K562 (cell line): ENCODE results near the gene SETD5. TPM values are rescaled to one million over a fixed set of nuclear protein-coding genes. Genes with fewer than 3 reads are reported as not detected.

Experiments
- MAFG ChIP-seq: fragments of 450-650 bp; conservative IDR thresholded peaks from 2 replicates; pipeline ENCODE4 v1.6.1; 2016; ENCODE audit warnings: missing genetic modification characterization, missing compliant biosample characterization
- MCM5 ChIP-seq: fragments of 450-650 bp; IDR thresholded peaks from 2 replicates; pipeline ENCODE4 v1.6.1; 2016; ENCODE audit warnings: low read depth
- NEUROD1 ChIP-seq: fragments of 150-350 bp; IDR thresholded peaks from 2 replicates; pipeline ENCODE4 v1.6.1; 2014; ENCODE audit warnings: borderline replicate concordance, low read length, low read depth; ENCODE audit not compliant: partially characterized antibody
- NFIC ChIP-seq: fragments of 450-650 bp; IDR thresholded peaks from 2 replicates; pipeline ENCODE4 v1.6.1; 2017; ENCODE audit warnings: mild to moderate bottlenecking, inconsistent platforms
- NFRKB ChIP-seq: fragments of 450-650 bp; IDR thresholded peaks from 2 replicates; pipeline ENCODE4 v1.6.1; 2016; ENCODE audit warnings: low read depth
- POLR2A ChIP-seq: fragments of 450-650 bp; conservative IDR thresholded peaks from 2 replicates; pipeline ENCODE4 v1.6.1; 2016
- RBFOX2 ChIP-seq: fragments of 200-400 bp; formaldehyde crosslinking; IDR thresholded peaks from 2 replicates; pipeline ENCODE4 v1.6.1; 2017; ENCODE audit warnings: low read depth, mild to moderate bottlenecking, low read length, moderate library complexity
- SIX5 ChIP-seq, 2 experiments: IDR thresholded peaks; 2 replicates each; pipeline ENCODE4 v1.6.1; 2011; ENCODE audit warnings: low read length in 2 of 2, borderline replicate concordance in 1 of 2, low read depth in 1 of 2, mild to moderate bottlenecking in 1 of 2, moderate library complexity in 1 of 2; ENCODE audit not compliant: insufficient read depth in 1 of 2
- ZNF274 ChIP-seq: IDR thresholded peaks from 2 replicates; pipeline ENCODE4 v1.6.1; 2011; ENCODE audit warnings: low read depth, mild to moderate bottlenecking, low read length, moderate library complexity, borderline replicate concordance
- ZNF57 ChIP-seq: fragments of 450-650 bp; formaldehyde crosslinking; IDR thresholded peaks from 2 replicates; pipeline ENCODE4 v1.4.0; 2020; ENCODE audit warnings: mild to moderate bottlenecking, moderate library complexity
- polyA plus RNA-seq, 8 experiments: library from polyadenylated mRNA; depleted of rRNA in 4 of 8; stranded (reverse) in 5 of 8; unstranded in 3 of 8; fragments of >200 nt; fragmentation: Nextera tagmentation in 2 of 8; fragmentation: Illumina TruSeq in 1 of 8; extraction: Ambion mirVana in 2 of 8; extraction: Trizol in 1 of 8; gene quantifications; 2 replicates each; pipeline versions ENCODE4 v1.2.1 to v1.2.3, GENCODE V29; 2011 to 2014; ENCODE audit warnings: inconsistent platforms in 1 of 8, missing spikeins in 1 of 8
- total RNA-seq, 7 experiments: library from RNA; depleted of rRNA in 6 of 7; stranded (reverse); fragments of >200 nt in 6 of 7; fragmentation: Illumina TruSeq in 2 of 7; extraction: Trizol in 2 of 7; gene quantifications; 2 replicates each; pipeline versions ENCODE4 v1.2.1 to v1.2.3, GENCODE V29; 2011 to 2021; ENCODE audit warnings: low replicate concordance in 1 of 7
- TF ChIP-seq, protein P1 (sequence below): fragments of 450-650 bp; IDR thresholded peaks from 2 replicates; pipeline ENCODE4 v1.6.1; 2016
- TF ChIP-seq, protein P2 (sequence below): sonication (generic); formaldehyde crosslinking; IDR thresholded peaks from 2 replicates; pipeline ENCODE4 v1.8.0; 2022; ENCODE audit warnings: mild to moderate bottlenecking, missing genetic modification reagents
- TF ChIP-seq, protein P3 (sequence below): fragments of 250-450 bp; sonication (Bioruptor Pico); IDR thresholded peaks from 2 replicates; pipeline ENCODE4 v1.4.0; 2020; ENCODE audit warnings: mild to moderate bottlenecking
- TF ChIP-seq, protein P4 (sequence below): IDR thresholded peaks from 2 replicates; pipeline ENCODE4 v1.6.1; 2012; ENCODE audit warnings: low read depth, low read length, improper control_type of control experiment, borderline replicate concordance
- TF ChIP-seq, protein P5 (sequence below): fragments of 250-450 bp; sonication (Bioruptor Pico); IDR thresholded peaks from 2 replicates; pipeline ENCODE4 v1.4.0; 2020
- TF ChIP-seq, protein P6 (sequence below): fragments of 450-650 bp; IDR thresholded peaks from 2 replicates; pipeline ENCODE4 v1.6.1; 2017; ENCODE audit warnings: antibody characterized with exemption

SETD5 gene
- total and polyA plus RNA-seq, 9 of the 15 experiments (the other 6 are each of a cell fraction or from before 2014, with no cell fraction given) = 20.8 to 135 (median 87.2) TPM

DNA sequence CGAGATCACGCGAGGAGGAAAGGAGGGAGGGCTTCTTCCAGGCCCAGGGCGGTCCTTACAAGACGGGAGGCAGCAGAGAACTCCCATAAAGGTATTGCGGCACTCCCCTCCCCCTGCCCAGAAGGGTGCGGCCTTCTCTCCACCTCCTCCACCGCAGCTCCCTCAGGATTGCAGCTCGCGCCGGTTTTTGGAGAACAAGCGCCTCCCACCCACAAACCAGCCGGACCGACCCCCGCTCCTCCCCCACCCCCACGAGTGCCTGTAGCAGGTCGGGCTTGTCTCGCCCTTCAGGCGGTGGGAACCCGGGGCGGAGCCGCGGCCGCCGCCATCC, 1.1 kb upstream of the SETD5 start (continued):
- TF ChIP-seq ZNF274 = no peak
- TF ChIP-seq, protein P1, sequence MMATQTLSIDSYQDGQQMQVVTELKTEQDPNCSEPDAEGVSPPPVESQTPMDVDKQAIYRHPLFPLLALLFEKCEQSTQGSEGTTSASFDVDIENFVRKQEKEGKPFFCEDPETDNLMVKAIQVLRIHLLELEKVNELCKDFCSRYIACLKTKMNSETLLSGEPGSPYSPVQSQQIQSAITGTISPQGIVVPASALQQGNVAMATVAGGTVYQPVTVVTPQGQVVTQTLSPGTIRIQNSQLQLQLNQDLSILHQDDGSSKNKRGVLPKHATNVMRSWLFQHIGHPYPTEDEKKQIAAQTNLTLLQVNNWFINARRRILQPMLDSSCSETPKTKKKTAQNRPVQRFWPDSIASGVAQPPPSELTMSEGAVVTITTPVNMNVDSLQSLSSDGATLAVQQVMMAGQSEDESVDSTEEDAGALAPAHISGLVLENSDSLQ = no peak
- TF ChIP-seq, protein P2, sequence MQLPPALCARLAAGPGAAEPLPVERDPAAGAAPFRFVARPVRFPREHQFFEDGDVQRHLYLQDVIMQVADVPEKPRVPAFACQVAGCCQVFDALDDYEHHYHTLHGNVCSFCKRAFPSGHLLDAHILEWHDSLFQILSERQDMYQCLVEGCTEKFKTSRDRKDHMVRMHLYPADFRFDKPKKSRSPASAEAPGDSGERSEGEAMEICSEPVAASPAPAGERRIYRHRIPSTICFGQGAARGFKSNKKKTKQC = 0 out of 2 replicates have a peak, but pooled peaks have one; percentile 52
- TF ChIP-seq ZNF57 (CRISPR knock-in tag) = no peak
- TF ChIP-seq NFIC = no peak
- no peak for TF ChIP-seq NEUROD1
- no peak for TF ChIP-seq MCM5
- TF ChIP-seq SIX5 (IDR thresholded peaks at IDR 0.05; ENCODE audit: borderline replicate concordance in 1 of 2, insufficient read depth in 1 of 2, low read depth in 1 of 2, low read length in 2 of 2) = no peak
- TF ChIP-seq POLR2A = peak; percentile 71
- TF ChIP-seq, protein P3, sequence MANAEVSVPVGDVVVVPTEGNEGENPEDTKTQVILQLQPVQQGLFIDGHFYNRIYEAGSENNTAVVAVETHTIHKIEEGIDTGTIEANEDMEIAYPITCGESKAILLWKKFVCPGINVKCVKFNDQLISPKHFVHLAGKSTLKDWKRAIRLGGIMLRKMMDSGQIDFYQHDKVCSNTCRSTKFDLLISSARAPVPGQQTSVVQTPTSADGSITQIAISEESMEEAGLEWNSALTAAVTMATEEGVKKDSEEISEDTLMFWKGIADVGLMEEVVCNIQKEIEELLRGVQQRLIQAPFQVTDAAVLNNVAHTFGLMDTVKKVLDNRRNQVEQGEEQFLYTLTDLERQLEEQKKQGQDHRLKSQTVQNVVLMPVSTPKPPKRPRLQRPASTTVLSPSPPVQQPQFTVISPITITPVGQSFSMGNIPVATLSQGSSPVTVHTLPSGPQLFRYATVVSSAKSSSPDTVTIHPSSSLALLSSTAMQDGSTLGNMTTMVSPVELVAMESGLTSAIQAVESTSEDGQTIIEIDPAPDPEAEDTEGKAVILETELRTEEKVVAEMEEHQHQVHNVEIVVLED = no peak
- TF ChIP-seq, protein P4, sequence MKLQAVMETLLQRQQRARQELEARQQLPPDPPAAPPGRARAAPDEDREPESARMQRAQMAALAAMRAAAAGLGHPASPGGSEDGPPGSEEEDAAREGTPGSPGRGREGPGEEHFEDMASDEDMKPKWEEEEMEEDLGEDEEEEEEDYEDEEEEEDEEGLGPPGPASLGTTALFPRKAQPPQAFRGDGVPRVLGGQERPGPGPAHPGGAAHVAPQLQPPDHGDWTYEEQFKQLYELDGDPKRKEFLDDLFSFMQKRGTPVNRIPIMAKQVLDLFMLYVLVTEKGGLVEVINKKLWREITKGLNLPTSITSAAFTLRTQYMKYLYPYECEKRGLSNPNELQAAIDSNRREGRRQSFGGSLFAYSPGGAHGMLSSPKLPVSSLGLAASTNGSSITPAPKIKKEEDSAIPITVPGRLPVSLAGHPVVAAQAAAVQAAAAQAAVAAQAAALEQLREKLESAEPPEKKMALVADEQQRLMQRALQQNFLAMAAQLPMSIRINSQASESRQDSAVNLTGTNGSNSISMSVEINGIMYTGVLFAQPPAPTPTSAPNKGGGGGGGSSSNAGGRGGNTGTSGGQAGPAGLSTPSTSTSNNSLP = no peak
- no peak for TF ChIP-seq RBFOX2
- TF ChIP-seq NFRKB = peak; percentile 3; the same call in 1 of the 2 replicates
- TF ChIP-seq, protein P5, sequence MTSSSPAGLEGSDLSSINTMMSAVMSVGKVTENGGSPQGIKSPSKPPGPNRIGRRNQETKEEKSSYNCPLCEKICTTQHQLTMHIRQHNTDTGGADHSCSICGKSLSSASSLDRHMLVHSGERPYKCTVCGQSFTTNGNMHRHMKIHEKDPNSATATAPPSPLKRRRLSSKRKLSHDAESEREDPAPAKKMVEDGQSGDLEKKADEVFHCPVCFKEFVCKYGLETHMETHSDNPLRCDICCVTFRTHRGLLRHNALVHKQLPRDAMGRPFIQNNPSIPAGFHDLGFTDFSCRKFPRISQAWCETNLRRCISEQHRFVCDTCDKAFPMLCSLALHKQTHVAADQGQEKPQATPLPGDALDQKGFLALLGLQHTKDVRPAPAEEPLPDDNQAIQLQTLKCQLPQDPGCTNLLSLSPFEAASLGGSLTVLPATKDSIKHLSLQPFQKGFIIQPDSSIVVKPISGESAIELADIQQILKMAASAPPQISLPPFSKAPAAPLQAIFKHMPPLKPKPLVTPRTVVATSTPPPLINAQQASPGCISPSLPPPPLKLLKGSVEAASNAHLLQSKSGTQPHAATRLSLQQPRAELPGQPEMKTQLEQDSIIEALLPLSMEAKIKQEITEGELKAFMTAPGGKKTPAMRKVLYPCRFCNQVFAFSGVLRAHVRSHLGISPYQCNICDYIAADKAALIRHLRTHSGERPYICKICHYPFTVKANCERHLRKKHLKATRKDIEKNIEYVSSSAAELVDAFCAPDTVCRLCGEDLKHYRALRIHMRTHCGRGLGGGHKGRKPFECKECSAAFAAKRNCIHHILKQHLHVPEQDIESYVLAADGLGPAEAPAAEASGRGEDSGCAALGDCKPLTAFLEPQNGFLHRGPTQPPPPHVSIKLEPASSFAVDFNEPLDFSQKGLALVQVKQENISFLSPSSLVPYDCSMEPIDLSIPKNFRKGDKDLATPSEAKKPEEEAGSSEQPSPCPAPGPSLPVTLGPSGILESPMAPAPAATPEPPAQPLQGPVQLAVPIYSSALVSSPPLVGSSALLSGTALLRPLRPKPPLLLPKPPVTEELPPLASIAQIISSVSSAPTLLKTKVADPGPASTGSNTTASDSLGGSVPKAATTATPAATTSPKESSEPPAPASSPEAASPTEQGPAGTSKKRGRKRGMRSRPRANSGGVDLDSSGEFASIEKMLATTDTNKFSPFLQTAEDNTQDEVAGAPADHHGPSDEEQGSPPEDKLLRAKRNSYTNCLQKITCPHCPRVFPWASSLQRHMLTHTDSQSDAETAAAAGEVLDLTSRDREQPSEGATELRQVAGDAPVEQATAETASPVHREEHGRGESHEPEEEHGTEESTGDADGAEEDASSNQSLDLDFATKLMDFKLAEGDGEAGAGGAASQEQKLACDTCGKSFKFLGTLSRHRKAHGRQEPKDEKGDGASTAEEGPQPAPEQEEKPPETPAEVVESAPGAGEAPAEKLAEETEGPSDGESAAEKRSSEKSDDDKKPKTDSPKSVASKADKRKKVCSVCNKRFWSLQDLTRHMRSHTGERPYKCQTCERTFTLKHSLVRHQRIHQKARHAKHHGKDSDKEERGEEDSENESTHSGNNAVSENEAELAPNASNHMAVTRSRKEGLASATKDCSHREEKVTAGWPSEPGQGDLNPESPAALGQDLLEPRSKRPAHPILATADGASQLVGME = 0 out of 2 replicates have a peak, but pooled peaks have one; percentile 25
- no peak for TF ChIP-seq MAFG (tag)
- TF ChIP-seq, protein P6, sequence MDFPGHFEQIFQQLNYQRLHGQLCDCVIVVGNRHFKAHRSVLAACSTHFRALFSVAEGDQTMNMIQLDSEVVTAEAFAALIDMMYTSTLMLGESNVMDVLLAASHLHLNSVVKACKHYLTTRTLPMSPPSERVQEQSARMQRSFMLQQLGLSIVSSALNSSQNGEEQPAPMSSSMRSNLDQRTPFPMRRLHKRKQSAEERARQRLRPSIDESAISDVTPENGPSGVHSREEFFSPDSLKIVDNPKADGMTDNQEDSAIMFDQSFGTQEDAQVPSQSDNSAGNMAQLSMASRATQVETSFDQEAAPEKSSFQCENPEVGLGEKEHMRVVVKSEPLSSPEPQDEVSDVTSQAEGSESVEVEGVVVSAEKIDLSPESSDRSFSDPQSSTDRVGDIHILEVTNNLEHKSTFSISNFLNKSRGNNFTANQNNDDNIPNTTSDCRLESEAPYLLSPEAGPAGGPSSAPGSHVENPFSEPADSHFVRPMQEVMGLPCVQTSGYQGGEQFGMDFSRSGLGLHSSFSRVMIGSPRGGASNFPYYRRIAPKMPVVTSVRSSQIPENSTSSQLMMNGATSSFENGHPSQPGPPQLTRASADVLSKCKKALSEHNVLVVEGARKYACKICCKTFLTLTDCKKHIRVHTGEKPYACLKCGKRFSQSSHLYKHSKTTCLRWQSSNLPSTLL = no peak
